SKM-1 (cell line): Measurements from ENCODE around the gene GOLGA8J.
"Not testable (repeated sequence)": the region's sequence is repeated elsewhere in the genome, so short reads cannot be mapped to it uniquely, and the experiment has no call there.

Experiments used
- DNase-seq: peaks from one replicate; lab custom pipeline; 2025; ENCODE audit not compliant: unreplicated experiment; lab: John Stamatoyannopoulos, UW

Gene GOLGA8J

GRCh38 chr15:30082655-30083054, at the start of gene GOLGA8J:
Gene GOLGA8J, plus strand, starts transcription at chr15:30082955. Its CDS starts 98 bp downstream, at chr15:30083053.
- DNase-seq: not testable (repeated sequence)

GRCh38 chr15:30033211-30033610, 49.5 kb upstream of the GOLGA8J start:
- DNase-seq: no peak

GRCh38 chr15:30033763-30034162, 49.0 kb upstream of the GOLGA8J start:
- DNase-seq: no peak

- DNase-seq: no peak
Observed at GRCh38 chr15:30036036-30036703, 46.6 kb upstream of the GOLGA8J start.

- no peak for DNase-seq
Observed at GRCh38 chr15:30038667-30039523, 43.9 kb upstream of the GOLGA8J start.

GRCh38 chr15:30041868-30042267, 40.9 kb upstream of the GOLGA8J start:
- no peak for DNase-seq

GRCh38 chr15:30042556-30042955, 40.2 kb upstream of the GOLGA8J start:
- DNase-seq: no peak

GRCh38 chr15:30043211-30043655, 39.5 kb upstream of the GOLGA8J start:
- DNase-seq: no peak

GRCh38 chr15:30044377-30044776, 38.4 kb upstream of the GOLGA8J start:
- no peak for DNase-seq

- DNase-seq: not testable (repeated sequence)
Observed at GRCh38 chr15:30044826-30045225, 37.9 kb upstream of the GOLGA8J start.

GRCh38 chr15:30045248-30046041, 37.3 kb upstream of the GOLGA8J start:
- DNase-seq: not testable (repeated sequence)

GRCh38 chr15:30046430-30046829, 36.3 kb upstream of the GOLGA8J start:
- no peak for DNase-seq

GRCh38 chr15:30055604-30056003, 27.2 kb upstream of the GOLGA8J start:
- no peak for DNase-seq

- no peak for DNase-seq
Observed at GRCh38 chr15:30056166-30056565, 26.6 kb upstream of the GOLGA8J start.

- DNase-seq: no peak
Observed at GRCh38 chr15:30059771-30060170, 23.0 kb upstream of the GOLGA8J start.

- DNase-seq: no peak
Observed at GRCh38 chr15:30062881-30063280, 19.9 kb upstream of the GOLGA8J start.

- DNase-seq: no peak
Observed at GRCh38 chr15:30063835-30064546, 18.8 kb upstream of the GOLGA8J start.

- no peak for DNase-seq
Observed at GRCh38 chr15:30065025-30065801, 17.5 kb upstream of the GOLGA8J start.

- DNase-seq: no peak
Observed at GRCh38 chr15:30068326-30068725, 14.4 kb upstream of the GOLGA8J start.

GRCh38 chr15:30072630-30073029, 10.1 kb upstream of the GOLGA8J start:
- no peak for DNase-seq
